ENCODE results near the gene GDNF.

The GDNF gene

GRCh38 chr5:37840053-37841034 is 503 bp upstream of the GDNF start:
- TF ChIP-seq CTCF (conservative IDR thresholded peaks at IDR 0.05; ENCODE audit: low read length): peak; percentile 32
- peak; percentile 94 for DNase-seq (ENCODE audit: low read depth)
- H3K4me3 ChIP-seq (ENCODE audit: low read length): peak overlapping the region; percentile 93

DNA sequence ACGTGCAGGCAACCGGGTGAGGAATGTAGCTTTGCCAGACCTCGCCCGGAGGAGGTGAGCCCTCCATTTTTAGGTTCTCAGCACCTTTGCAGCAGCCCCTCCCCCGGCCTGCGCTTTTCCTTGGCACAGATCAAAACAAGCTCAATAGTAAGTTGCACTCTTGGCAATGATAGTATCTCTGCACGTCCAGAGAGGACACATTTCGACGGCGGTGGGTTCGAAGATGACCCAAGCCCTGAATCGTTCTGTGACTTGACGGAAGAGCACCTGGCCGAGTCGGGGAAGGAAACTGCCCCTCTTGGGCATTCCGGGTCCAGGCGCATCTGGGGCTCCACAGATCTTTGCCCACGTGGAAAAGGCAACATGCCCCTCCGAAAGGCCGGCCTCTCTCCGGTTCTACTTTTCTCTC is 904 bp downstream of the GDNF start:
- peak; percentile 38 for DNase-seq (ENCODE audit: low read depth)
- peak overlapping the region; percentile 93 for H3K4me3 ChIP-seq (ENCODE audit: low read length)
- no peak for TF ChIP-seq CTCF (conservative IDR thresholded peaks at IDR 0.05; ENCODE audit: low read length)

GRCh38 chr5:37838152-37838932 is 1.5 kb downstream of the GDNF start:
- peak overlapping the region; percentile 93 for H3K4me3 ChIP-seq (ENCODE audit: low read length)
- peak; percentile 66 for DNase-seq (ENCODE audit: low read depth)
- peak; percentile 50 for TF ChIP-seq CTCF (conservative IDR thresholded peaks at IDR 0.05; ENCODE audit: low read length)

GRCh38 chr5:37837414-37838032 is 2.3 kb downstream of the GDNF start:
- peak; percentile 74 for TF ChIP-seq CTCF (conservative IDR thresholded peaks at IDR 0.05; ENCODE audit: low read length)

GRCh38 chr5:37836592-37837413 is 3.0 kb downstream of the GDNF start:
- peak; percentile 67 for DNase-seq (ENCODE audit: low read depth)
- peak; percentile 28; the same call in 1 of the 2 replicates for TF ChIP-seq CTCF (conservative IDR thresholded peaks at IDR 0.05; ENCODE audit: low read length)
- peak overlapping the region; percentile 93 for H3K4me3 ChIP-seq (ENCODE audit: low read length)

More at GRCh38 chr5:37837414-37838032, 2.3 kb downstream of the GDNF start:
- peak; percentile 81 for DNase-seq (ENCODE audit: low read depth)
- H3K4me3 ChIP-seq (ENCODE audit: low read length): peak overlapping the region; percentile 93

DNA sequence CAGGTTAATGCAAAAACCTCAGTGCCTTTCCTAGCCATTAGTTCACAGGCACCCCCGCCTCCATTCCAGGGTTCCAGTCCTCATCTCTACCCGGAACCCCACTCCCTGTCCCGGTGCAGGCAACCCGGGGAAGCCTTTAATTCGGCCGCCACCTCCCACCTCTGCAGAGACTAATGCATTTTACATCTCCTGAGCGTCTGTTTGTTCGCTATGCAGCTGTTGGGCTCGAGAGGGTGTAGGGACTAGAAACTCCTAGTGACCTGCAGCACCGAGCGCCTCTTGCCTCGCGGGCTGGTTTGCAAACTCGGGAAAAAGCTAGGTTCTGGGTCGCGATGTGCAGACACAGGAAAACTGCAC is 3.6 kb downstream of the GDNF start:
- no peak for TF ChIP-seq CTCF (conservative IDR thresholded peaks at IDR 0.05; ENCODE audit: low read length)
- peak; percentile 28 for DNase-seq (ENCODE audit: low read depth)
- peak overlapping the region; percentile 93 for H3K4me3 ChIP-seq (ENCODE audit: low read length)

Measured in AG10803 (cell line).